Activated CD8-positive, alpha-beta T cell treated with anti-CD3 and anti-CD28 coated beads for 36 hours (primary cell): ENCODE data around the gene MCRIP2. TPM values are rescaled to one million over a fixed set of nuclear protein-coding genes. Genes with fewer than 3 reads are reported as not detected.
"Not testable (repeated sequence)": the region's sequence is repeated elsewhere in the genome, so short reads cannot be mapped to it uniquely, and the experiment has no call there.

ENCODE experiments used
- ATAC-seq: fragments of 200-7000 bp; cut with Tn5 transposase; one replicate; pipeline ENCODE4 v1.10.0; 2021; ENCODE audit warnings: mild to moderate bottlenecking, moderate library complexity
- CTCF ChIA-PET: fragments of 350-600 bp; sonication (Branson Sonifier 250); formaldehyde crosslinking; loops from one replicate; lab custom pipeline; 2021; ENCODE audit warnings: antibody characterized with exemption; lab: Charles Lee
- POLR2A ChIA-PET: fragments of 350-600 bp; sonication (Branson Sonifier 250); formaldehyde crosslinking; loops from one replicate; lab custom pipeline; 2021; ENCODE audit warnings: antibody characterized with exemption; lab: Charles Lee
- DNase-seq: peaks from one replicate; pipeline ENCODE4 v3.0.0-alpha.2; 2020
- H3K27ac Mint-ChIP-seq: one replicate; pipeline ENCODE4 v1.8.0; 2021; ENCODE audit warnings: mild to moderate bottlenecking, mixed read lengths
- H3K27me3 Mint-ChIP-seq: one replicate; pipeline ENCODE4 v1.8.0; 2021; ENCODE audit warnings: mixed read lengths
- H3K36me3 Mint-ChIP-seq: one replicate; pipeline ENCODE4 v1.8.0; 2021; ENCODE audit warnings: low read depth, mixed read lengths
- H3K4me1 Mint-ChIP-seq: one replicate; pipeline ENCODE4 v1.8.0; 2021; ENCODE audit warnings: low read depth, mixed read lengths
- H3K4me3 Mint-ChIP-seq: one replicate; pipeline ENCODE4 v1.8.0; 2021; ENCODE audit warnings: mild to moderate bottlenecking, moderate library complexity, mixed read lengths
- H3K9me3 Mint-ChIP-seq: one replicate; pipeline ENCODE4 v1.8.0; 2021; ENCODE audit warnings: mixed read lengths
- intact Hi-C: fragments of 100-400 bp; cut with micrococcal nuclease; formaldehyde crosslinking; loops from one replicate; pipeline ENCODE4 v1.10.0; 2022
- total RNA-seq, 2 experiments: library from RNA; stranded (reverse); gene quantifications; one replicate each; pipeline ENCODE4 v1.2.3, GENCODE V29; 2021
- TF ChIP-seq, protein P1 (sequence below): fragments of 200-600 bp; IDR thresholded peaks from one replicate; pipeline ENCODE4 v1.8.0; 2022; ENCODE audit warnings: antibody characterized with exemption, mild to moderate bottlenecking

MCRIP2 gene
- total RNA-seq, 2 experiments from 2014 or later = 60.7 to 62.7 TPM

DNA sequence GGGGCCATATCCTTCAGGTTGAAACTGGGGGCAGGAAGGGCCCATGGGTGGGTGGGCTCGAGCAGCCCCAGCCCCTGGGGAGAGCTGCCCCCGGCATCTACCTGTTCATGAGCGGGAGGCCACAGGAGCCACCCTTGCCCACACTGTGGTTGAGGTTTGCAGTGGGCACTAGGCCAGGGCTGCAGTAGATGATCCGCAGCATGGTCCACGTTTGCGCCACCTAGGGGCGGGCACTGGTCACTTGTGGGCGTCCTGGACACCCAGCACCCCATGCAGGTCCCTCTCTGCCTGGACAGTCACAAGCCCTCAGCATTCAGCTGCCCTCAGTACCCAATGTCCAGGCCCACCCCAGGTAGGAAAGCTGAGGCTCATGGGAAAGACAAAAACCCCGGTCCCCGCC, 44.3 kb downstream of the MCRIP2 start:
- TF ChIP-seq, protein P1, sequence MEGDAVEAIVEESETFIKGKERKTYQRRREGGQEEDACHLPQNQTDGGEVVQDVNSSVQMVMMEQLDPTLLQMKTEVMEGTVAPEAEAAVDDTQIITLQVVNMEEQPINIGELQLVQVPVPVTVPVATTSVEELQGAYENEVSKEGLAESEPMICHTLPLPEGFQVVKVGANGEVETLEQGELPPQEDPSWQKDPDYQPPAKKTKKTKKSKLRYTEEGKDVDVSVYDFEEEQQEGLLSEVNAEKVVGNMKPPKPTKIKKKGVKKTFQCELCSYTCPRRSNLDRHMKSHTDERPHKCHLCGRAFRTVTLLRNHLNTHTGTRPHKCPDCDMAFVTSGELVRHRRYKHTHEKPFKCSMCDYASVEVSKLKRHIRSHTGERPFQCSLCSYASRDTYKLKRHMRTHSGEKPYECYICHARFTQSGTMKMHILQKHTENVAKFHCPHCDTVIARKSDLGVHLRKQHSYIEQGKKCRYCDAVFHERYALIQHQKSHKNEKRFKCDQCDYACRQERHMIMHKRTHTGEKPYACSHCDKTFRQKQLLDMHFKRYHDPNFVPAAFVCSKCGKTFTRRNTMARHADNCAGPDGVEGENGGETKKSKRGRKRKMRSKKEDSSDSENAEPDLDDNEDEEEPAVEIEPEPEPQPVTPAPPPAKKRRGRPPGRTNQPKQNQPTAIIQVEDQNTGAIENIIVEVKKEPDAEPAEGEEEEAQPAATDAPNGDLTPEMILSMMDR = peak; percentile 40
- H3K4me3 Mint-ChIP-seq = no peak overlapping the region
- CTCF ChIA-PET = interaction anchor here (0.5 to 1.2 kb wide), 3 partner anchors 9 to 55 kb away, joined by 3 read pairs; partner anchors contain the start of genes CIAO3 and RHBDL1
- POLR2A ChIA-PET = interaction anchor here (1.3 kb wide), 1 partner anchor 38 kb away, joined by 3 read pairs; no protein-coding TSS in a partner anchor
- intact Hi-C loops = no loop called here
- H3K9me3 Mint-ChIP-seq = no peaks in the 10 kb centered on the region
- no peak for ATAC-seq
- peaks cover 26% of the 10 kb centered on the region for H3K36me3 Mint-ChIP-seq
- peaks cover 56% of the 10 kb centered on the region for H3K4me1 Mint-ChIP-seq
- no peak for DNase-seq
- no peak overlapping the region for H3K27ac Mint-ChIP-seq
- no peaks in the 10 kb centered on the region for H3K27me3 Mint-ChIP-seq

DNA sequence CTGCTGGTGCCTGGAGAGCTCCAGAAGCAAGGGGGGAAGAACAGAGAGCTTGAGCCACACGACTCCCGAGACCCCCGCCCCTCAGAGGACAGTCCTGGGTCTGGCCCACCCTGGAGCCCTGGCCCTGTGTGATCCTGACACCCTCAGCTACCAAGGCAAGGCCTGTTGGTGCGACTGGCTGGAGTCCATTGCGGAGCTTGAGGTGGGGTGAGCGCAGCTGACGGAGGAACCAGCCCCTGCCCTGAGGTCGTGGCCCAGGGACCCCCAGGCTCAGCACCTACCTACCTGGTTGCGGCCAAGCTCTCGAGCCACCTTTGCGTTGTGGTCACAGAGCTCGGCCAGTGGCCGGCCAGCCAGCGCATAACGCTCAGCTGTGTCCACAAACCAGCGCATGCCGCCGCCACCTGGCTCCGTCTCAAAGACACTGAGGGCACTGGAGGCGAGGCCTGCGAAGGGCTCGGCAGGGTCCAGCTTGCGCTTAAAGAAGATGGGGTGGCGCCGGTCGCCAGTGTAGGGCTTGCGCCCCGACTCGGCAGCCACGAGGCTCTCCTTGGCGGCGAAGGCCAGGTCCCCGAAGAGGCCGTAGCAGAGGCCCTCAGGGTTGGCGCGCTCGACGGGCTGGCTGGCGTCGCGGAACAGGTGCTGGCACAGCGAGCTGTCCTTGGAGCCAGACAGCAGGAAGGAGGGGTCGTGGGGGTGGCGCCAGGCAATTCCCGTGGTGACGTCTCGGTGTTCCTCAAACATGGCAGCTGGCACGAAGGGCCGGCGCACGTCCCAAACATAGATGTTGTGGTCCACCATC, 45.0 kb downstream of the MCRIP2 start:
- ATAC-seq (no peak), DNase-seq (no peak)
- H3K36me3 Mint-ChIP-seq = peaks cover 21% of the 10 kb centered on the region
- H3K27me3 Mint-ChIP-seq = no peaks in the 10 kb centered on the region
- POLR2A ChIA-PET = interaction anchor here (1.1 to 1.3 kb wide), 2 partner anchors 20 to 39 kb away, joined by 3 read pairs; no protein-coding TSS in a partner anchor
- CTCF ChIA-PET = interaction anchor here (0.5 to 1.2 kb wide), 3 partner anchors 9 to 54 kb away, joined by 3 read pairs; partner anchors contain the start of genes CIAO3 and RHBDL1
- no peak overlapping the region for H3K27ac Mint-ChIP-seq
- intact Hi-C loops = no loop called here
- TF ChIP-seq, protein P1 = no peak
- H3K4me1 Mint-ChIP-seq = peaks cover 52% of the 10 kb centered on the region
- no peaks in the 10 kb centered on the region for H3K9me3 Mint-ChIP-seq
- no peak overlapping the region for H3K4me3 Mint-ChIP-seq

DNA sequence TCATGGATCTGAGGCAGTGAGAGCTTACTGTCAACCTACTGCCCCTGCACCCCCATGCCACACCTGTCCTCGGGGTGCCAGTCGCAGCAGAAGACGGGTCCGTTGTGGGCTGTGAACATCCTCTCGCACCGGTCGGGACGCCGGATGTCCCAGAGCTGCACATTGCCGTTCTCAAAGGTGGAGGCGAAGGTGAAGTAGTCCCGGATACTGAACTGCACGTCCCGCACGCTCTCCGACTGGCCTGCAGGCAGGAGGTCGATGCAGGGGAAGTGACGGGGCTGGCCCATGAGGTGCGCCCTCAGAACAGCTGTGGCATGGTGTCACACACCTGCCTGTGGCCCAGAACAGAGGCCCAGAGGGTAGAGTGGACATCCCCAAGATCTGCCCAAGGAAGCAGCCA, 45.9 kb downstream of the MCRIP2 start:
- no peak for ATAC-seq
- intact Hi-C loops = no loop called here
- peaks cover 15% of the 10 kb centered on the region for H3K36me3 Mint-ChIP-seq

DNA sequence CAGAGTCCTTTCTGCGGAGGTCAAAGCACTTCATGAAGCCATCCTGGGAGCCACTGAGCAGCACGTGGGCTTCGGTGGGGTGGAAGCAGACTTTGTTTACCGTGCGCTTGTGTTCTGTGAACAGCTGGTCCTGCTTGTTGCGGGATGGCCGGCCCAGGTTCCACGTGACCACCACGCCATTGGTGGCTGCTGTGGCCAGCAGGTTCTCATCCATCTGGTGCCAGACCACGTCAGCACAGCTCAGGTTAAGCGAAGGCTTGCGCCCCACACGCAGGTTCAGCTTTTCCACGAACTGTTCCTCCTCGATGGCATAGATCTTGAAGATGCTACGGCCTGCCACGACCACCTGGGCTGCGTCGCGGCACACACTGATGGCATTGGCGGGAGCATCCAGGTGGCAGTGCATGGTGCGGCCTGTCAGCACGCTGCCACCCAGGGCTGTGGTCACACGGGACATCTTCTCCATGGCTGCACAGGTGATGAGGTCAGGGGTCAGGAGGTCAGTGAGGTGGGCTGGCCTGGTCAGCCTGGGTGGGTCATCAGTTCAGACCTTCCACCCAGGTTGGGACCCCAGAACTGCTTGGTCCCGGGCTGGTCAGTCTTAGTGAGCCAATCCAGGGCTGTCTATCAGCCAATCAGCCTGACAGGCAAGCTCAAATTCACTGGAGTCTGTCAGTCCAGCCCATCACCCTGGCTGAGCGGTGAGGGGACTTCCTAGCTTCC, 47.7 kb downstream of the MCRIP2 start:
- Mint-ChIP-seq H3K4me1 (peaks cover 35% of the 10 kb centered on the region), H3K27ac (peak overlapping the region; percentile 81), H3K36me3 (peaks cover 6% of the 10 kb centered on the region), H3K27me3 (no peaks in the 10 kb centered on the region), H3K4me3 (peak overlapping the region; percentile 86), H3K9me3 (no peaks in the 10 kb centered on the region)
- TF ChIP-seq, protein P1 = no peak
- ATAC-seq (no peak), DNase-seq (no peak)
- ChIA-PET CTCF (interaction anchor here (1.0 to 1.2 kb wide), 4 partner anchors 21 to 96 kb away, joined by 3 read pairs; partner anchors contain the start of gene RHOT2), POLR2A (interaction anchor here (0.9 to 3.3 kb wide), 9 partner anchors 8 to 98 kb away, joined by 3 to 16 read pairs (median 5); partner anchors contain the start of genes RHBDL1 and STUB1)
- intact Hi-C loops = no loop called here

More for the DNA sequence above, 45.9 kb downstream of the MCRIP2 start:
- Mint-ChIP-seq H3K4me1 (peaks cover 45% of the 10 kb centered on the region), H3K9me3 (no peaks in the 10 kb centered on the region), H3K4me3 (no peak overlapping the region), H3K27ac (no peak overlapping the region), H3K27me3 (no peaks in the 10 kb centered on the region)
- POLR2A ChIA-PET = interaction anchor here (1.1 kb wide), 1 partner anchor 19 kb away, joined by 3 read pairs; no protein-coding TSS in a partner anchor
- CTCF ChIA-PET = interaction anchor here (1.0 to 1.1 kb wide), 2 partner anchors 33 to 98 kb away, joined by 3 read pairs; no protein-coding TSS in a partner anchor
- TF ChIP-seq, protein P1 = no peak
- no peak for DNase-seq

DNA sequence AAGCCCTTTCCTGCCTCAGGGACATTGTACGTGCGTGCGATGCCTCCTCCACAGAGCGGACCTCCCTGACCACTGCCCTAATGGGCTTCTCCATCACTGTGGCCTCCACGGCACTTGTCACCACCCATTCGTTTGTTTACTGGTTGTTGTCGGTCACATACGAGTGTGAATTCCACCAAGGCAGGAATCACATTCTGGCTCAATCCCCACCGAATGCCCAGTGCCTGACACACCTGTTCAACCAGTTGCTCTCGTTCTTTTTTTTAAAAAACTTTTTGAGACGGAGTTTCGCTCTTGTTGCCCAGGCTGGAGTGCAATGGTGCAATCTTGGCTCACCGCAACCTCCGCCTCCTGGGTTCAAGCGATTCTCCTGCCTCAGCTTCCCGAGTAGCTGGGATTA, 49.6 kb downstream of the MCRIP2 start:
- ATAC-seq, POLR2A ChIA-PET, H3K36me3 Mint-ChIP-seq, CTCF ChIA-PET, H3K27me3 Mint-ChIP-seq, intact Hi-C loops, H3K9me3 Mint-ChIP-seq, DNase-seq: not testable (repeated sequence)
- Mint-ChIP-seq H3K4me3 (peak overlapping the region; percentile 86), H3K4me1 (peaks cover 30% of the 10 kb centered on the region), H3K27ac (peak overlapping the region; percentile 81)
